Dermis microvascular lymphatic vessel endothelial cell (primary cell): ENCODE results near the gene SEC16A. TPM values are rescaled to one million over a fixed set of nuclear protein-coding genes. Genes with fewer than 3 reads are reported as not detected.

Experiments
- DNase-seq, 2 donors: peaks; one replicate each; pipeline versions ENCODE4 v3.0.0 to v3.0.0-alpha.2; 2010; ENCODE audit warnings: low read depth in 2 of 2
- total RNA-seq: library from RNA; depleted of rRNA; stranded (reverse); fragments of >200 nt; gene quantifications from 2 replicates; pipeline ENCODE4 v1.2.1, GENCODE V29; 2014

The SEC16A gene
- total RNA-seq, 1 donor from 2014 or later = 12.1 TPM

DNA sequence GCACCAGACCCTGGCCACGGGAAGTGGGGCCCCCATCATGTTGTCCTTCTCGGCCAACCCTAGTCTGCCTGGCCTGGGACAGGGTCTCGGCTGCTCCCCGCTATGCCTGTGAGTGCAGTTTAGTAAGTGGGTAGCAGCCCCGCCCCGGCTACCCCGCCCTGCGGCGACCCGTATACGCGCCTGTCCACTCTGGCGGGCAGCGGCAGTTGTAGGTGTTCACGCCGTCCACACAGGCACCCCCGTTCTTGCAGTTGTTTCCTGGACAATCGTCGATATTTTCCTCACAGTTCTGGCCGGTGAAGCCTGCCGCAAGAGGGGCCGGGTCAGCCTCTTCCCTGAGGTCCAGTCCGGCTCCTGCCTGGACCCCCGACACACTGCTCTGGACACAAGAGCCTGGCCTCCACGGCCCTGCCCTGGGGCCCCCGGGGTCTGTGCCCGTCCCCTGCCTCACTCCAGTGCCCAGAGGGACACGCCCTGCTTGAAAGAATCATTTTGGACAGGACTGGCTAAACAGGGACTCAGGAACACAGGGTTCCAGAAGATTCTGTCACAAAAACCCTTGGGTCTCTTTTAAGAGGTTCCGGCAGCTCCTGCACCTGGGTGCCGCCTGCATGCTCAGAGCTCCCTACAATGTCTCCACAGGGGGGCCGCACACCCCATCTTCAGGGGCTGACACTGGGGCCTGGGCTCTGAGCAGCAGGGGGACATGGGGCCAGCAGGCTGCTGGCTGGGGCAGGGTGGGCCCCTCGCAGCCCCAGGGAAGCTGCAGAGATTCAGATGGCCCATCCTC, 36.6 kb upstream of the SEC16A start:
- no peak for DNase-seq

GRCh38 chr9:136518623-136519022, 35.8 kb upstream of the SEC16A start:
- no peak for DNase-seq

DNA sequence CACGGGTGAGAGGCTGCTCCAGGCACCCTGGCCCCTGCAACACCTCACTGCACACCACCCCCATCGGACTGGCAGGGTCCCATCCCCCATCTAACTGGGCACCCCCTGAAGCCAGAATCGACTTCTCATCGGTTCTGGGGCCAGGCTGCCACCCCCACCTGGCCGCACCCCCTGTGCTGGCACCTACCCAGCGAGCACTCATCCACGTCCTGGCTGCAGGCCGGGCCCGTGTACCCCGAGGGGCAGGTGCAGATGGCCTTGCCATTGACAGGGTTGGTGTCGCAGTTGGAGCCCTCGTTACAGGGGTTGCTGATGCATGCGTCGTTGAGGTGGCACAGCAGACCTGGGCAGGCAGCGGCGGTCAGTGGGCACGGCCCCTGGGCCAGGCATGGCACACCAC, 35.1 kb upstream of the SEC16A start:
- DNase-seq = no peak

- no peak for DNase-seq
These were observed 34.3 kb upstream of the SEC16A start for GRCh38 chr9:136517012-136517743.

GRCh38 chr9:136516191-136516654, 33.4 kb upstream of the SEC16A start:
- DNase-seq = no peak

DNA sequence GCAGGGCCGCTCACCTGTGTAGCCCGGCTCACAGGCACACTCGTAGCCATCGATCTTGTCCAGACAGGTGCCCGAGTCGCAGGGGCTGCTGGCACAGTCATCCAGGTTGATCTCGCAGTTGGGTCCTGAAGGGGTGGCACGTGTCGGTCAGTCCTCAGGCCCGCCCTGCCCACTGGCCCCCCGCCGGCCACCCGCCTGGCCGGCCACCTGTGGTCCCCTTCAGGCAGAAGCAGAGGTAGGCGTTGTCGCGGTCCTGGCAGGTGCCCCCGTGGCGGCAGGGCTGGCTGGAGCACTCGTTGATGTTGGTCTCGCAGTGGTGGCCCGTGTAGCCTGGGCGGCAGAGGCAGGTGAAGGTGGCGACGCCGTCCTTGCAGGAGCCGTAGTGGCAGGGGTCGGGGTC, 32.4 kb upstream of the SEC16A start:
- no peak for DNase-seq

DNA sequence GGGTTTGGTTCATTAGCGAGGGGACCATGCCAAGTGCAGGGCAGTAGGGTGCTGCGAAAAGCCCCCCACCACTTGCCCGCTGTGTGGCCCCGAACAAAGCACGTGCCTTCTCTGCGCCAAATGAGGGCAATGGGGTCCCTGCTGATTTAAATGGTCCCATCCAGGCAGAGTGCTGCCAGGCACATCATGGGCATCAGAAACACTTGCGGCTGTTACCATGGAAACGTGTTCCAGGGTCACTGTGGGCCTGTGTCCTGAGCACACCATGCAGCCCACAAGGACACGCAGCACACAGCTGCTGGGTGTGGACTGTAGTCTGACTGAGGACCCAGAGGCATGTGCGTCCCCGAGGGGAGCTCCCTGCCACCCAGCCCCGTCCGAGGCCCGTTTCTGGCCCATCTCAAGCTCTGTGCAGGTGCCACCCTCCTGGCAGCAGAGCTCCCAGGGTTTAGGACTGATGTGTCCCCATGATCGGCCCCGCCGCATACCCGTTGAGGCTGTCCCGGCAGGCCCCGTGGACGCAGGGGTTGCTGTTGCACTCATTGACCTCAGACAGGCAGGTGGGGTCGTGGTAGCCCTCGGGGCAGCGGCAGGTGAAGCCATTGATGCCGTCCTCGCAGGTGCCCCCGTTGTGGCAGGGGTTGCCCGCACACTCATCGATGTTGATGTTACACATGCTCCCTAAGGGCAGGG, 31.3 kb upstream of the SEC16A start:
- no peak for DNase-seq

DNA sequence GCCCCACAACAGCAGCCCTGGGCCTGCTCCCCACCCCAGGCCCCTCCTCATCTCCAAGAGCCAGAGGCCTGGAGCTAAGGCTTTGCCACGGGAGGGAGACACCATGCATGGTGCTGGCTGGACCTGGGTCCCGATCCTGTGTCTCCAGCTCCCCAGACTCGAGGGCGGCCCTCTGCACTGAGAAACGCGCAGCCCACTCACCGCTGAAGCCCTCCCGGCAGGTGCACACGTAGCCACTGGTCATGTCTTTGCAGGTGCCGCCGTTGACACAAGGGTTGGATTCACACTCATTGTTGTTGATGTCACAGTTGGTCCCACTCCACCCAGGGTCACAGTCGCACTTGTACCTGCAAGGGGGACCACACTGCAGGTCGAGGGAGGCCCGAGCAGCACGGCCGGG, 30.4 kb upstream of the SEC16A start:
- no peak for DNase-seq

GRCh38 chr9:136512651-136513071, 29.8 kb upstream of the SEC16A start:
- peak in 1 of 2 donors; percentile 80 for DNase-seq

- peak; percentile 99 for DNase-seq
These were observed 29.1 kb upstream of the SEC16A start for GRCh38 chr9:136511670-136512592.

DNA sequence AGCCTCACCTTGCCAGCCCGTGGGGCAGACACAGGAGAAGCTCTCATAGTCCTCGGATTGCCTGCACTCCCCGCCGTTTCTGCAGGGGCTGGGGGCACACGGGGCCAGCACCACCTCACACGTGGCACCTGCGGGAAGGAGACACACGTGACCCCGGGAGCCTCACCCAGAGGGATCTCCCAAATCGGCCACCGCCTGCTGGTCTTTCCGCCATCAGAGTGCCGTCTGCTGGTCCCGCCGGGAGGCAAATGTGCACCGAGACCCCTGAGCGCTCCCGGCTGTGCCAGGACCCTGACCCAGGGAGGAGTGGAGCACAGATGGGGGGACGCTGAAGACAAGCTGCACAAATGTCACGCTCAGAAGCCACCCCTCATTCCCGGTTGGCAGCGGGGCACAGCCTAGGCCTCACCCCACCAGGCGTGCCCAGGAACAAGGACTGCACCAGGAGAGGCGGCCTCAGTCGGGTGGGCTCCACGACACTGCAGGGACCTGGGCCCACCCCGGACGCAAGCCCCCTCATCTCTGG, 28.4 kb upstream of the SEC16A start:
- DNase-seq = no peak

DNA sequence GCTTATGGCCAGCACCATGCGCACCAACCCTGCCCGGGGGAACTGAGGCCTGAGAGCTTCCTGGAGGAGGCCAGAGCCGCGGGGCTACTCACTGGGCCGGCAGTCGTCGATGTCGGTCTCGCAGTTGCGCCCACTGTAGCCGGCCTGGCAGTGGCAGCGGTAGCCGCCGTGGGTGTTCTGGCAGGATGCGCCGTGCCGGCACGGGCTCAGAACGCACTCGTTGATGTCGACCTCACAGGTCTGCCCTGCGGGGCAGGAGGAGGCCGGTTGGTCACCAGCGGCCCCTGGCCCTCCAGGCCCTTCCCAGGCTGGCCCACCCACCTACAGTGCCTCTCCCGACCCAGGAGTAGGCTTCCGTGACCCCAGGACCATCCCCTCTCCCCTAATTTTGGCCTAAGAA, 27.7 kb upstream of the SEC16A start:
- no peak for DNase-seq

DNA sequence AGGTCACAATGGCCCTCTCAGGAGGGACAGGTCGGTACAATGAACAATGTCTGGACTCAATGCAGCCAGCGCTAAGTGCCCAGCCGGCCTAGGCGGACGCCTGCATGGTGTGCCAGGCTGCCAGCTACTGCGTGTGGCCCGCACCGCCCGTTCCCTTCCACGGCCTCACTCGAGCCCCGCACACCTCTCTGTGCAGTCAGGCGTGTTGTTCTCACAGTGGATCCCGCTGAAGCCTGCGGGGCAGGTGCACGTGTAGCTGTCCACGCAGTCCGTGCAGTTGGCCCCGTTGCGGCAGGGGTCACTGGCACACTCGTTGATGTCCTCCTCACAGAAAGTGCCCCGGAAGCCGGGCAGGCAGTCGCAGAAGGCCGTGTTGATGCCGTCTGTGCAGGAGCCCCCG, 26.7 kb upstream of the SEC16A start:
- no peak for DNase-seq

GRCh38 chr9:136508729-136509500, 26.1 kb upstream of the SEC16A start:
- DNase-seq = no peak

GRCh38 chr9:136507992-136508375, 25.1 kb upstream of the SEC16A start:
- no peak for DNase-seq

DNA sequence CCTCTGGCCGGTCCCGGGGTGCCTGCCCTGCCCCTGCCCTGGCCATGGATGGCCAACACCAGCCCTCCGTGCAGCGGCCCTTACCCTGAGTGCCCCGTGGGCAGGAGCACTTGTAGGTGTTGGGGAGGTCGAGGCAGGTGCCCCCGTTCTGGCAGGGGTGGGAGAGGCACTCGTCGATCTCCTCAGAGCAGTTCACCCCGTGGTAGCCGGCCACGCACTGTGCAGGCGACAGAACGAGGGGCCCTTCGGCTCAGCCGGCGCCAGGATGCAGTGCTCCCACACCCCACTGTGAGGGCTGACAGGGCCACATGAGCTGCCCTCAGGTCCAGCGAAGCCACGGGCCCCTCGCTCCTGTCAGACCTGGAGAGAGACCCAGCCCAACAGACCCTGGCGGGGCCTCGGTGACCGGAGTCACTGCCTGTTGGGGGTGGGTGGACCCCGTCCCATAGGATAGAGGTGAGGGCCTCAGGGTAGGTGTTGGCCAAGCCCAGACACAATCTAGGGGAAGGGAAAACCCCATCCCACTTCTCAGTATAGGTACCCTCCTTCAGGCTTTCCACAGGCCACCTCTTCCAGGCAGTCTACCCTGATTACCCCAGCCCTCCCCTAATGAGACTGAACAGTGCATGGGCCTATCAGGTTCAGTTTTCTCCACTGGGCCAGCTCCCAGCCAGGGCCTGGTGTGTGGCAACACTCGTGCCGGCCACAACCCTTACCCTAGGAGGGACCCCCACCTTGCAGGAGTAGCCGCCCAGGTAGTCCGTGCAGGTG, 24.6 kb upstream of the SEC16A start:
- no peak for DNase-seq

DNA sequence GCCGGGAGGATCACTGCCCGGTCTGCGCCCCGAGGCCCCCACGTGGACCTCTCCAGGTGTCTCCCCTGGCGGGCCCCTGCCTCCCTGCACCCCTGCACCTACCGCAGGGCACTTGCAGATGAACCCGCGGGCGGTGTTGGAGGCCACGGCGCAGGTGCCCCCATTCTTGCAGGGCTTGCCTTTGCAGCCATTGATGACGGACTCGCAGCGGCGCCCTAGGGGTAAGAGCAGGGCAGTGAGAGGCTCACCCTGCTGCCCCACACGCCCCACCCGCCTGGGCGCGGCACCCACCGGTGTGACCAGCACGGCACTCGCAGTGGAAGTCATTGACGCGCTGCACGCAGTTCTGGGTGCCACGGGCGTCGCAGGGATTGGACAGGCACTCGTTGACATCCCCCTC, 23.6 kb upstream of the SEC16A start:
- DNase-seq = no peak

GRCh38 chr9:136505406-136506403, 22.9 kb upstream of the SEC16A start:
- DNase-seq = no peak
